A549 (cell line): ENCODE measurements around the gene LRRN4CL.
A peak's percentile ranks its signal among the peaks of the same experiment; 100 is the strongest.

Experiments
- BCL3 ChIP-seq: fragments of >200 bp; sonication (Bioruptor Twin); formaldehyde crosslinking; IDR thresholded peaks from 3 replicates; pipeline ENCODE4 v1.6.1; 2016
- ESRRA ChIP-seq: fragments of 150-350 bp; IDR thresholded peaks from 2 replicates; pipeline ENCODE4 v1.6.1; 2014; ENCODE audit warnings: mild to moderate bottlenecking, low read length, borderline replicate concordance
- JUN ChIP-seq, 2 experiments: fragments of >200 bp; sonication (Bioruptor Twin); formaldehyde crosslinking; IDR thresholded peaks; 2 replicates in 1 of 2; 3 replicates in 1 of 2; pipeline ENCODE4 v1.6.1; 2016 to 2017
- KDM1A ChIP-seq: fragments of 200-600 bp; sonication (generic); IDR thresholded peaks from 2 replicates; pipeline ENCODE4 v1.6.1; 2016; ENCODE audit warnings: low read depth, mild to moderate bottlenecking
- MAFK ChIP-seq: fragments of 450-650 bp; IDR thresholded peaks from 2 replicates; pipeline ENCODE4 v1.6.1; 2014; ENCODE audit not compliant: partially characterized antibody
- POLR2A ChIP-seq: IDR thresholded peaks from 2 replicates; pipeline ENCODE4 v1.6.1; 2012; ENCODE audit warnings: mild to moderate bottlenecking, low read length
- RAD21 ChIP-seq, 2 experiments: fragments of >200 bp in 1 of 2; sonication (Bioruptor Twin) in 1 of 2; formaldehyde crosslinking in 1 of 2; IDR thresholded peaks in 1 of 2; conservative IDR thresholded peaks in 1 of 2; 2 replicates in 1 of 2; 3 replicates in 1 of 2; pipeline ENCODE4 v1.6.1; 2012 to 2018; ENCODE audit warnings: inconsistent platforms in 1 of 2
- RFX5 ChIP-seq: fragments of 450-650 bp; IDR thresholded peaks from 2 replicates; pipeline ENCODE4 v1.7.1; 2014; ENCODE audit warnings: antibody characterized with exemption, mild to moderate bottlenecking, moderate library complexity
- TF ChIP-seq, protein P1 (sequence below): IDR thresholded peaks from 2 replicates; pipeline ENCODE4 v1.6.1; 2012
- TF ChIP-seq, protein P2 (sequence below): fragments of >200 bp; sonication (Bioruptor Twin); formaldehyde crosslinking; IDR thresholded peaks from 3 replicates; pipeline ENCODE4 v1.5.1; 2016

- TF ChIP-seq, protein P1, sequence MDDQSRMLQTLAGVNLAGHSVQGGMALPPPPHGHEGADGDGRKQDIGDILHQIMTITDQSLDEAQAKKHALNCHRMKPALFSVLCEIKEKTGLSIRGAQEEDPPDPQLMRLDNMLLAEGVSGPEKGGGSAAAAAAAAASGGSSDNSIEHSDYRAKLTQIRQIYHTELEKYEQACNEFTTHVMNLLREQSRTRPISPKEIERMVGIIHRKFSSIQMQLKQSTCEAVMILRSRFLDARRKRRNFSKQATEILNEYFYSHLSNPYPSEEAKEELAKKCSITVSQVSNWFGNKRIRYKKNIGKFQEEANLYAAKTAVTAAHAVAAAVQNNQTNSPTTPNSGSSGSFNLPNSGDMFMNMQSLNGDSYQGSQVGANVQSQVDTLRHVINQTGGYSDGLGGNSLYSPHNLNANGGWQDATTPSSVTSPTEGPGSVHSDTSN = no peak
- TF ChIP-seq, protein P2, sequence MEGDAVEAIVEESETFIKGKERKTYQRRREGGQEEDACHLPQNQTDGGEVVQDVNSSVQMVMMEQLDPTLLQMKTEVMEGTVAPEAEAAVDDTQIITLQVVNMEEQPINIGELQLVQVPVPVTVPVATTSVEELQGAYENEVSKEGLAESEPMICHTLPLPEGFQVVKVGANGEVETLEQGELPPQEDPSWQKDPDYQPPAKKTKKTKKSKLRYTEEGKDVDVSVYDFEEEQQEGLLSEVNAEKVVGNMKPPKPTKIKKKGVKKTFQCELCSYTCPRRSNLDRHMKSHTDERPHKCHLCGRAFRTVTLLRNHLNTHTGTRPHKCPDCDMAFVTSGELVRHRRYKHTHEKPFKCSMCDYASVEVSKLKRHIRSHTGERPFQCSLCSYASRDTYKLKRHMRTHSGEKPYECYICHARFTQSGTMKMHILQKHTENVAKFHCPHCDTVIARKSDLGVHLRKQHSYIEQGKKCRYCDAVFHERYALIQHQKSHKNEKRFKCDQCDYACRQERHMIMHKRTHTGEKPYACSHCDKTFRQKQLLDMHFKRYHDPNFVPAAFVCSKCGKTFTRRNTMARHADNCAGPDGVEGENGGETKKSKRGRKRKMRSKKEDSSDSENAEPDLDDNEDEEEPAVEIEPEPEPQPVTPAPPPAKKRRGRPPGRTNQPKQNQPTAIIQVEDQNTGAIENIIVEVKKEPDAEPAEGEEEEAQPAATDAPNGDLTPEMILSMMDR = no peak
- no peak for TF ChIP-seq KDM1A
- no peak for TF ChIP-seq POLR2A
- TF ChIP-seq BCL3 = no peak
- TF ChIP-seq RAD21 (conservative IDR thresholded peaks at IDR 0.05 in 1 of 2, IDR thresholded peaks at IDR 0.05 in 1 of 2) = 0 out of 5 replicates have a peak, but pooled peaks of 1 of the 2 experiments have one; percentile 4
- TF ChIP-seq JUN (IDR thresholded peaks at IDR 0.05) = no peak
- no peak for TF ChIP-seq RFX5
- no peak for TF ChIP-seq MAFK
- no peak for TF ChIP-seq ESRRA
Observed at GRCh38 chr11:62721994-62722393, 32.7 kb upstream of the LRRN4CL start.
